HG02840 (cell line): Measurements from ENCODE around the gene SPEM2.

Experiments
- ATAC-seq: cut with Tn5 transposase; IDR thresholded peaks from one replicate; pipeline ENCODE4 v1.9.1; 2021; ENCODE audit warnings: mild to moderate bottlenecking, moderate library complexity, moderate number of reproducible peaks; ENCODE audit not compliant: unreplicated experiment, low FRiP score

The SPEM2 gene

GRCh38 chr17:7425316-7425715 is at the start of gene SPEM2:
Gene SPEM2, plus strand, starts transcription at chr17:7425616. Its CDS starts 73 bp downstream, at chr17:7425689.
- ATAC-seq: no peak

GRCh38 chr17:7379134-7379533 is 46.3 kb upstream of the SPEM2 start:
- ATAC-seq: no peak

GRCh38 chr17:7380321-7380720 is 45.1 kb upstream of the SPEM2 start:
- no peak for ATAC-seq

- no peak for ATAC-seq
These were observed 44.3 kb upstream of the SPEM2 start, which contains the start of gene TNK1 for GRCh38 chr17:7380855-7381683. Gene TNK1, plus strand, starts transcription at chr17:7381089. Its CDS starts 1,838 bp downstream, at chr17:7382927.

GRCh38 chr17:7382901-7383300 is 42.5 kb upstream of the SPEM2 start:
- ATAC-seq: no peak

- no peak for ATAC-seq
These were observed 42.1 kb upstream of the SPEM2 start for GRCh38 chr17:7383371-7383741.

- no peak for ATAC-seq
These were observed 41.5 kb upstream of the SPEM2 start for GRCh38 chr17:7383742-7384488.

GRCh38 chr17:7384489-7385081 is 40.8 kb upstream of the SPEM2 start:
- ATAC-seq: no peak

- no peak for ATAC-seq
These were observed 36.6 kb upstream of the SPEM2 start for GRCh38 chr17:7388856-7389255.

GRCh38 chr17:7389924-7390910 is 35.2 kb upstream of the SPEM2 start:
- ATAC-seq: no peak

- no peak for ATAC-seq
These were observed 34.1 kb upstream of the SPEM2 start for GRCh38 chr17:7391307-7391706.

- no peak for ATAC-seq
These were observed 32.5 kb upstream of the SPEM2 start for GRCh38 chr17:7392696-7393612.

GRCh38 chr17:7393613-7394451 is 31.6 kb upstream of the SPEM2 start:
- peak; percentile 42 for ATAC-seq

GRCh38 chr17:7394452-7395191 is 30.8 kb upstream of the SPEM2 start, which contains the start of gene PLSCR3:
Gene PLSCR3, minus strand, starts transcription at chr17:7394525. Its CDS starts 415 bp downstream, at chr17:7394110.
- ATAC-seq: peak; percentile 70

GRCh38 chr17:7396147-7396546 is 29.3 kb upstream of the SPEM2 start:
- ATAC-seq: no peak

GRCh38 chr17:7398612-7399011 is 26.8 kb upstream of the SPEM2 start:
- no peak for ATAC-seq

- no peak for ATAC-seq
These were observed 22.2 kb upstream of the SPEM2 start for GRCh38 chr17:7403043-7403726.
